GM12801 (cell line): ENCODE measurements around the gene DNAI7.

Experiments used
- TF ChIP-seq, protein P1 (sequence below): IDR thresholded peaks from one replicate; pipeline ENCODE4 v1.5.1; 2011; ENCODE audit warnings: control low read depth; ENCODE audit not compliant: insufficient read length; ENCODE audit errors: extremely low read depth

Gene DNAI7

DNA sequence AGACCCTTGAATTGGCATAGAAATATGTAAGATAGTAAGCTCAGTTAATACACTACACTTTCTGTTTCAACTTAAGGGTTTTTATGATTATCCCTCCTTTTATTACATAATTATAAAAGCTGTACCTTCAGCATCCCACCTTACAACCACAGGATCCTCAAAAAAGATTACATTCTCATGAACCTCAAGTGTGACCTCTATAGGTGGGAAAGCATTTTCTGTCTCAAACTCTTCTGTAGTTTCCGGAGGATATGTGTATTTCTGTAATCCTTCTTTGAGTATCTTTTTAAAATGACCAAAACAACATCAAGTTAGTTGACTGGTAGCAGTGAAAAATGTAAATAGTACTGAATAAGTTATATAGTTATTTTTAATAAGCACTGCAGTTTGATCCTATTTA lies 75.9 kb downstream of the DNAI7 start:
- TF ChIP-seq, protein P1, sequence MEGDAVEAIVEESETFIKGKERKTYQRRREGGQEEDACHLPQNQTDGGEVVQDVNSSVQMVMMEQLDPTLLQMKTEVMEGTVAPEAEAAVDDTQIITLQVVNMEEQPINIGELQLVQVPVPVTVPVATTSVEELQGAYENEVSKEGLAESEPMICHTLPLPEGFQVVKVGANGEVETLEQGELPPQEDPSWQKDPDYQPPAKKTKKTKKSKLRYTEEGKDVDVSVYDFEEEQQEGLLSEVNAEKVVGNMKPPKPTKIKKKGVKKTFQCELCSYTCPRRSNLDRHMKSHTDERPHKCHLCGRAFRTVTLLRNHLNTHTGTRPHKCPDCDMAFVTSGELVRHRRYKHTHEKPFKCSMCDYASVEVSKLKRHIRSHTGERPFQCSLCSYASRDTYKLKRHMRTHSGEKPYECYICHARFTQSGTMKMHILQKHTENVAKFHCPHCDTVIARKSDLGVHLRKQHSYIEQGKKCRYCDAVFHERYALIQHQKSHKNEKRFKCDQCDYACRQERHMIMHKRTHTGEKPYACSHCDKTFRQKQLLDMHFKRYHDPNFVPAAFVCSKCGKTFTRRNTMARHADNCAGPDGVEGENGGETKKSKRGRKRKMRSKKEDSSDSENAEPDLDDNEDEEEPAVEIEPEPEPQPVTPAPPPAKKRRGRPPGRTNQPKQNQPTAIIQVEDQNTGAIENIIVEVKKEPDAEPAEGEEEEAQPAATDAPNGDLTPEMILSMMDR, result no peak

DNA sequence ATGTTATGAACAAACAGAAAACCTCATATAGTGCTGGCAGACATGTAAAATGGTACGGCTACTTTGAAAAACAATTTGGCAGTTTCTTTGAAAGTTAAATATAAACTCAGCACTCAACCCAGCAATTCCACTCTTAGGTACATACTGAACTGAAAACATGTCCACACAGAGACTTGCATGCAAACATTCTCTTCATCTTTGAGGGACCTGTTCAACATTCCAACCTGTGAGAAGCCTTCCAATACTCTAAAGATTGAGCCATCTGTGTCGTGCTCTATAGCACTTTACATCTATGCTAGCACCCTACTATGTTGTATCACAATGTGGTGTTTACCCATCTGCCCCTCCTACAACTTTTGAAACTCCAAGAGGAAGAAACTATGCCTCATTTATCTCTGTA lies 79.3 kb downstream of the DNAI7 start:
- TF ChIP-seq, protein P1, result no peak

DNA sequence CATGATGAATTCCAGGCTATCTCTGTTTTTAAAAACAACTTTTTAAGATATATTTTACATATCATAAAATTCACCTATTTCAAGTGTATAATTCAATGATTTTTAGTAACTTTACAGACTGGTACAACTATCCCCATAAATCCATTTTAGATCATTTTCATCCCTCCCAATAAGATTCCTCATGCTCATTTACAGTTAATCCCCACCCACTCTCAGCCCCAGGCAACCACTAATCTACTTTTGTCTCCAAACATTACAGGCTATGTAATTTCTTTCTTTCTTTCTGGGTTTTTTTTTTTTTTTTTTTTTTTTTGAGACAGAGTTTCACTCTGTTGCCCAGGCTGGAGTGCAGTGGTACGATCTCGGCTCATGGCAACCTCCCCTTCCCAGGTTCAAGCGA lies 81.3 kb downstream of the DNAI7 start:
- TF ChIP-seq, protein P1, result no peak

DNA sequence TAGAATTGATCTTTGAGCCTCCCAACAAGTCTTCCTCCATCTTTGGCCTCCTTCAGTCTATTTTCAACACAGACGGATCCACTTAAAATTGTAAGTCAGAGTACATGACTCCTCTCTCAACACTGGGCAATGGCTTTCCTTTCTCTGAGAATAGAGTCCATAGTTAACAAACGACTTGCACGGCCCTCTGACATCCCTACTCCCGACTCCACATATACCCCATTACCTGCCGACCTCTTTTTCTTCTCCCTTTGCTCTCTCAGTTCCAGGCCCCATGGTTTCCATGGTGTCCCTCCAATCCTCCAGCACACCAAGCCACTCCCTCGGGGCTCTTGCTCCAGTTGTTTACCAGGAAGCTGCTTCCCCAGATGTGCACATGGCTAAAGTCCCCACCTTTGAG lies 84.7 kb downstream of the DNAI7 start:
- TF ChIP-seq, protein P1, result no peak

DNA sequence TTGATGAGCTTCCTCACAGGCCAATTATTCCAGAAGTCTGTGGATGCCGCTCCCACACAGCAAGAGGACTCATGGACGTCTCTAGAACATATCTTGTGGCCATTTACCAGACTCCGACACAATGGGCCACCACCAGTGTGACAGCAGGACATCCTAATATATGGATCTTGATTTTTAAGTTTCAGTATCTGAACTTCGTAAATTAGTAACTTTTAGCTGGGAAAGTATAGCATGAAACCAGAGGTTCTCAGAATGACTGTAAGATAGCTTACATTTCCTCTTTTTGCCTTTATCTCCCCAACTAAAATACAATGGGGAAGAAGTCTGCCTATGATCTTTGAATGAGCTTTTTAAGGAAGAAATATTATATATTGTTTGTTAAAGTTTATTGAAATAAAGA lies 87.0 kb downstream of the DNAI7 start:
- TF ChIP-seq, protein P1, result no peak

DNA sequence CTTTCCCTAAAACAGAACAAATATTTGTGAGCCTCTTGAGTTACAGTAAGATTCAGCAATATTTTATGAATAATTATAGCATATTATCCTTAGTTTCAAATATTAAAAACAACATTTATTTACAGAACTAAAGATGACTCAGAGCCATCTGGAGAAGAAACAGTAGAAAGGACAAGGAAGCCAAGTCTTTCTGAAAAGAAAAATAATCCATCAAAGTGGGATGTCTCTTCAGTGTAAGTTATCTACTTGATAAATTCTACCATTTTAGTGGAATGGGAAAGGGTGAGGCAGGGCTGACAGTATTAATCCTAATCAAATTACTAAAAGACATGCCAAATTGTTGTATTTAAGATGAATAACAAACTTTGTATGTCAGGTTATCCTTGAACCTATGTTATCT lies 88.1 kb downstream of the DNAI7 start:
- TF ChIP-seq, protein P1, result no peak

DNA sequence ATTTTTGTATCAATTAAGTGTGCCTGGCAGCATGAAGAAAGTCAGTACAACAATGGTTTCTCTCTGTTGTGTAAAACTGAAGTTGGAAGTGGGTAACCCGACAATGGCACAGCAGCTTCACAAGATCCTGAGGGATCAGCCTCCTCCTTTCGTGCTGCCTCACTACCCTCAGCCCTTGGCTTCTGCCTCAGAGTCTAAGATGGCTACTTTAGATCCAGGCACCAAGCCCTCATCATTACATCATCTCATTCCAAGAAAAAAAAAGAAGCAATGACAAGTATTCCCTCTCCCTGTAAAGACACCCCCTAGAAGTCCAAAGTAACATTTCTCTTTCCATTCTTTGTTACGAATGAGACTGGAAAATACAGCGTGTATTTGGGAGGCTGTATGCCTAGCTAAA lies 92.6 kb downstream of the DNAI7 start:
- TF ChIP-seq, protein P1, result no peak

DNA sequence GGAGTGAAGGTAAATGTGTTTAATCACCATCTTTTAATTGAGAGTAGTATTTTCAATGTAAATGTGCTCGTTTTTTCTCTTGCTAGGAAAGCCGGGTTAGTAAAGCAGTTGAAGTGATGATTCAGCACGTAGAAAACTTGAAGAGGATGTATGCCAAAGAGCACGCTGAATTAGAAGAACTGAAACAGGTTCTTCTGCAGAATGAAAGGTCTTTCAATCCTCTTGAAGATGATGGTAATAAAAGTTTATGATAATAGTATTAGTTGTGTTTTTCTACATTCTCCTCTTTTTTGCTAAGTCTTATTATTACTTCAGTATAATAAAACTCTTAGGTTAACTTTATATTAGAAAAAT lies 93.9 kb downstream of the DNAI7 start:
- TF ChIP-seq, protein P1, result no peak
